Uterus (tissue), 2 donors: ENCODE data around the gene CCL20.

Experiments
- CTCF ChIP-seq, 4 experiments: fragments of 200-600 bp in 2 of 4; fragments of 450-650 bp in 2 of 4; sonication (generic) in 2 of 4; IDR thresholded peaks; one replicate each; pipeline ENCODE4 v1.5.1; 2016 to 2019; ENCODE audit warnings: antibody characterized with exemption in 4 of 4, mild to moderate bottlenecking in 2 of 4, moderate library complexity in 1 of 4
- POLR2A ChIP-seq, 2 donors: fragments of 450-650 bp; IDR thresholded peaks; one replicate each; pipeline ENCODE4 v1.6.1; 2016; ENCODE audit warnings: antibody characterized with exemption in 2 of 2, mild to moderate bottlenecking in 1 of 2, moderate library complexity in 1 of 2

GRCh38 chr2:227805578-227805977 is 8.1 kb upstream of the CCL20 start:
- no peak for TF ChIP-seq CTCF (IDR thresholded peaks at IDR 0.05)
- TF ChIP-seq POLR2A (IDR thresholded peaks at IDR 0.05), result no peak
